Tibial artery (tissue), 4 donors: ENCODE measurements around the gene BSND.
"Not testable (repeated sequence)": the region's sequence is repeated elsewhere in the genome, so short reads cannot be mapped to it uniquely, and the experiment has no call there.

ENCODE experiments used
- DNase-seq, 2 donors: peaks; one replicate each; pipeline ENCODE4 v3.0.0-alpha.2; 2019
- H3K27ac ChIP-seq, 2 donors: fragments of 200-600 bp; sonication (generic) in 1 of 2; 1 replicate in 1 of 2; 2 replicates in 1 of 2; pipeline ENCODE4 v1.5.1; 2018 to 2019; ENCODE audit warnings: mild to moderate bottlenecking in 1 of 2
- H3K27me3 ChIP-seq, 2 donors: fragments of 200-600 bp; sonication (generic) in 1 of 2; one replicate each; pipeline versions ENCODE4 v1.5.1 to v1.6.0; 2016 to 2019
- H3K36me3 ChIP-seq, 3 donors: fragments of 200-600 bp; sonication (generic) in 2 of 3; one replicate each; pipeline ENCODE4 v1.5.1; 2016 to 2019; ENCODE audit warnings: mild to moderate bottlenecking in 2 of 3
- H3K4me1 ChIP-seq, 4 donors: fragments of 200-600 bp; sonication (generic) in 2 of 4; 1 replicate in 3 of 4; 2 replicates in 1 of 4; pipeline ENCODE4 v1.5.1; 2016 to 2019
- H3K4me3 ChIP-seq, 2 donors: fragments of 200-600 bp; sonication (generic) in 1 of 2; 1 replicate in 1 of 2; 2 replicates in 1 of 2; pipeline ENCODE4 v1.5.1; 2018 to 2019; ENCODE audit warnings: mild to moderate bottlenecking in 2 of 2
- H3K9me3 ChIP-seq, 3 donors: fragments of 200-600 bp; sonication (generic) in 1 of 3; one replicate each; pipeline ENCODE4 v1.5.1; 2016 to 2019
- CTCF ChIP-seq, 2 experiments: fragments of 200-600 bp in 1 of 2; fragments of 450-650 bp in 1 of 2; IDR thresholded peaks; one replicate each; pipeline ENCODE4 v1.5.1; 2017 to 2019; ENCODE audit warnings: antibody characterized with exemption in 2 of 2, mild to moderate bottlenecking in 1 of 2, moderate library complexity in 1 of 2
- intact Hi-C: fragments of 100-400 bp; cut with DNase I; formaldehyde crosslinking; loops from one replicate; pipeline ENCODE4 v1.15.0; 2023; ENCODE audit warnings: low total_unique reads

Gene BSND

GRCh38 chr1:54962612-54963395, 35.9 kb upstream of the BSND start:
- no peaks in the 10 kb centered on the region for H3K36me3 ChIP-seq
- no peak for DNase-seq
- no peaks in the 10 kb centered on the region for H3K4me1 ChIP-seq
- intact Hi-C loops = no loop called here
- no peaks in the 10 kb centered on the region for H3K9me3 ChIP-seq
- no peak for TF ChIP-seq CTCF (IDR thresholded peaks at IDR 0.05)
- H3K27ac ChIP-seq = no peak overlapping the region
- no peak overlapping the region for H3K4me3 ChIP-seq
- H3K27me3 ChIP-seq = no peaks in the 10 kb centered on the region

GRCh38 chr1:54963829-54964228, 34.9 kb upstream of the BSND start:
- intact Hi-C loops, H3K4me1 ChIP-seq, H3K4me3 ChIP-seq, DNase-seq, H3K27ac ChIP-seq, H3K9me3 ChIP-seq, H3K36me3 ChIP-seq, H3K27me3 ChIP-seq: not testable (repeated sequence)

- Histone ChIP-seq H3K36me3 (no peaks in the 10 kb centered on the region), H3K4me3 (no peak overlapping the region), H3K27me3 (no peaks in the 10 kb centered on the region), H3K9me3 (no peaks in the 10 kb centered on the region), H3K4me1 (no peaks in the 10 kb centered on the region), H3K27ac (no peak overlapping the region)
- no peak for TF ChIP-seq CTCF (IDR thresholded peaks at IDR 0.05)
- intact Hi-C loops = no loop called here
- DNase-seq = peak; percentile 80 to 83
These were observed 33.0 kb upstream of the BSND start for GRCh38 chr1:54965624-54966340.

- no peaks in the 10 kb centered on the region for H3K27me3 ChIP-seq
- no peaks in the 10 kb centered on the region for H3K9me3 ChIP-seq
- DNase-seq = no peak
- H3K4me3 ChIP-seq = no peak overlapping the region
- no peak for TF ChIP-seq CTCF (IDR thresholded peaks at IDR 0.05)
- no peaks in the 10 kb centered on the region for H3K36me3 ChIP-seq
- peaks cover 0 to 2% (median under 1%) of the 10 kb centered on the region in 4 donors for H3K4me1 ChIP-seq
- H3K27ac ChIP-seq = no peak overlapping the region
- intact Hi-C loops = no loop called here
These were observed 31.4 kb upstream of the BSND start for GRCh38 chr1:54967372-54967771.

GRCh38 chr1:54968551-54968950, 30.2 kb upstream of the BSND start:
- no peak for DNase-seq
- no peak overlapping the region for H3K27ac ChIP-seq
- no peaks in the 10 kb centered on the region for H3K27me3 ChIP-seq
- H3K4me3 ChIP-seq = no peak overlapping the region
- H3K4me1 ChIP-seq = peaks cover 0 to 14% (median 10%) of the 10 kb centered on the region in 4 donors
- H3K9me3 ChIP-seq = no peaks in the 10 kb centered on the region
- TF ChIP-seq CTCF (IDR thresholded peaks at IDR 0.05) = no peak
- intact Hi-C loops = no loop called here
- no peaks in the 10 kb centered on the region for H3K36me3 ChIP-seq

- H3K4me3 ChIP-seq = no peak overlapping the region
- no peak for TF ChIP-seq CTCF (IDR thresholded peaks at IDR 0.05)
- no peak for DNase-seq
- intact Hi-C loops = no loop called here
- no peak overlapping the region for H3K27ac ChIP-seq
- no peaks in the 10 kb centered on the region for H3K36me3 ChIP-seq
- no peaks in the 10 kb centered on the region for H3K27me3 ChIP-seq
- peaks cover 0 to 20% (median 11%) of the 10 kb centered on the region in 4 donors for H3K4me1 ChIP-seq
- no peaks in the 10 kb centered on the region for H3K9me3 ChIP-seq
These were observed 28.9 kb upstream of the BSND start for GRCh38 chr1:54969879-54970278.
